Urothelium cell line (cell line): ENCODE measurements around the gene KRTAP5-4.
"Not testable (repeated sequence)": the region's sequence is repeated elsewhere in the genome, so short reads cannot be mapped to it uniquely, and the experiment has no call there.

ENCODE experiments used
- DNase-seq: peaks from one replicate; pipeline ENCODE4 v3.0.0; 2011; ENCODE audit warnings: low spot score, mixed read lengths
- FAIRE-seq: peaks from 2 replicates; lab custom pipeline; 2011; peaks lifted over from hg19 to GRCh38; lab: Jason Lieb, UNC

KRTAP5-4 gene

DNA sequence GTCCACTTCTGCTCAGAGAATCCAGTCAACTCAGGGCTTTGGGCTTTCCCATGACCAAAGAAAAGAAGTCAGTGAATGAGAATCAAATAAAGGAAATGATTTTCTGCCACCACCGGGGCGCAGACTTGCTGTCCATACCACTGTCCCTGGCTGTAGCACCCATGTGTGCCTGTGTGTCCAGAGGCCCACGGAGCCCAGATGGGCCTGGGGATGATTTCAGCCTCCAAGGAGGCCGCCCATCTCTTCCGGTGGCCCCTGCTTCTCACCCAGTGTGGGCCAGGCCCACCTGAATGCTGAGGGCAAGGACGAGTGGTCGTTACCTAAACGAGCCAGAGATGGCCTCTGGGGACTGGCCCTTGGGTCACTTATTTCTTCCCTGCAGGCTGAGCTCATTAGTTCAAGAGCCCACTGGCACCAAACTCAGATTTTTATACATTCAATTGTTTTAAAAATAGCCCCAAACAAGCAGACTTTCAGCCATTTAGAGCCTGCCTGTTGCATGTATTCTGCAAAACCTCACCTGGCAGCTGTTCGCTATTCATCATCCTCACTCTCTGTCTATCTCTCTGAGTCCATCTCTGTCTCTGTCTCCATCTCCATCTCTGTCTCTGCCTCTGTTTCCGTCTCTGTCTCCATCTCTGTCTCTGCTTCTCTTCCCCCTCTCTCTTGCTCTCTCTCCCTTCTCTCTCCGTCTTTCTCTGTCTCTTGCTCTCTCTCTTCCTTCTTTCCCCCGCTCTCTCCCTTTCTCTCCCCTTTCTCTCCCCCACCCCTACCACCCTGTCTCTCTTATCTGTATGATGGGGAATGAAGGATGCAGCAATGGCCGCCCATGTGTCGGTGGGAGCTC, 31.8 kb upstream of the KRTAP5-4 start:
- no peak for FAIRE-seq
- no peak for DNase-seq

- DNase-seq (peak; percentile 81), FAIRE-seq (no peak)
Observed at GRCh38 chr11:1652771-1653540, 31.0 kb upstream of the KRTAP5-4 start.

GRCh38 chr11:1652442-1652770, 30.5 kb upstream of the KRTAP5-4 start:
- no peak for FAIRE-seq
- no peak for DNase-seq

DNA sequence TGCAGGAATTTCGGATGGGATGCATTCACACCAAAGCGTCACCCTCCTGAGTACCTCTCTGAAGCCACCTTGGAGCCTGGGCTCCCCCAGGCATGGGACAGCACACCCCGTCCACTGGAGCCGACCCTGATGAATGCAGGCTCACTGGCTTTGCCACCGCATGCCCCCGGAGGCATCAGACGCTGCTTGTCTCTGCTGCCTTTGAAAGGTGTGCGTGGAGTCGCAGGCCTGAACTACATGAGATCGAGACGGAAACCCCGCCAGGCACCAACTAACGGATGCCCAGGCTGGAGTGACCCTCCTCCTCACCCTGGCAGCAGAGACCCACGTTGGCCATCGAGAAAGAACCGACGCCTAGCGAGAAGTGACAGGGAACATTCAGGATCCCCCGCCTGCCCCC, 30.1 kb upstream of the KRTAP5-4 start:
- DNase-seq (no peak), FAIRE-seq (no peak)

- DNase-seq (no peak), FAIRE-seq (no peak)
Observed at GRCh38 chr11:1651411-1651980, 29.6 kb upstream of the KRTAP5-4 start.

DNA sequence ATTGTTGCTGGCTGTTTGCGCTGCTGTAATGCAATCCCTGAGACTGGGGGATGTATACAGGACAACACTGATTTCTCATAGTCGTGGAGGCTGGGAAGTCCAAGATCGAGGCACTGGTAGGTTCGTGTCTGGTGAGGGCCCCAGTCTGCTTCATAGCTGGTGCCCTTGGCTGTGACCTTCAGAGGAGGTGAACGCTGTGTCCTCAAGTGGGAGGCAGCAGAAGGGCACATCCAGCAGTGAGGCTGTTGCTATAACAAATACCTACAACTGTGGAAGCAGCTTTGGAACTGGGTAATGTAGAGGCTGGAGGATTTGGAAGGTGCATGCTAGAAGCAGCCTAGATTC, 29.0 kb upstream of the KRTAP5-4 start:
- FAIRE-seq (no peak), DNase-seq (no peak)

DNA sequence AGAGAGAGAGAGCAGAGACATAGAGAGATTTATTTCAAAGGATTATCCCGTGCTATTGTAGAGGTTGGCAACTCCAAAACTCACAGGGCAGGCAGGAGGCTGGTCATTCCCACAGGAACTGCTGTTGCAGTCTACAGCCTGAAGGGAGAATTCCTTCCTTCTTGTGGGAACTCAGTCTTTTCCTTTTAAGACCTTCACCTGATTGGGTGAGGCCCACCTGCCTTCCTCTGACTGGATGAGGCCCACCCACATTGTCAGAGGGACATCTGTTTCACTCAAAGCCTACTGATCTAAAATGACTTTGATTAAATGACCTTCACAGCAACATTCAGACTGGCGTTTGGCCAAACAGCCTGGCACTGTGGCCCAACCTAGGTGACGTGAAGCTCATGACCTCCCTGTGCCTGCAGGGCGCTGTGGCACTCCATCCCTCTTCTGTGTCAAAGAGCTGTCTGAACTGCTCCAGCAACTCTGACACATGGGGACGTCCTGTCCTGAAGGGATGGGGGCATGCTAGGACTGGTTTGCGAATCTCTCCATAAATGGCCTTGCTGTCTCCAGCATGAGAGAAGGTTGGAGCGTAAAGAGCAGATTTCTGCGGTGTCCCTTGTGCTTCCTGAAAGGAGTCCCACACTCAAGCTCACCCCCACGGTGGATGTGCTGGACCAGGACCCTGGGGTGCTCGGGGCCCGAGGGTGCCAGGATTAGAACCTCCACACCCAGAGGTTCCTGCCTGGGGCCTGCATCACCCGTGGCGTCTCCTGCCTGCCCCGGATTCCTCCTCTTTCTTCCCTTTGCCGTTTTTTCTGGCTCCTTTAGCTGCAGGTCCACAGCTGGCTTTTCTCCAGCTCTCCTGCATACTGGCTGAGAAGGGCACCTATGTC, 28.3 kb upstream of the KRTAP5-4 start:
- DNase-seq (no peak), FAIRE-seq (no peak)

GRCh38 chr11:1648653-1649420, 26.9 kb upstream of the KRTAP5-4 start:
- no peak for FAIRE-seq

GRCh38 chr11:1647901-1648652, 26.1 kb upstream of the KRTAP5-4 start:
- FAIRE-seq: no peak

More at GRCh38 chr11:1648653-1649420, 26.9 kb upstream of the KRTAP5-4 start:
- no peak for DNase-seq

GRCh38 chr11:1646540-1646939, 24.6 kb upstream of the KRTAP5-4 start:
- FAIRE-seq, DNase-seq: not testable (repeated sequence)

More at GRCh38 chr11:1647901-1648652, 26.1 kb upstream of the KRTAP5-4 start:
- DNase-seq: no peak

- FAIRE-seq: no peak
- DNase-seq: no peak
Observed at GRCh38 chr11:1645357-1645821, 23.5 kb upstream of the KRTAP5-4 start.

- FAIRE-seq: no peak
- DNase-seq: no peak
Observed at GRCh38 chr11:1644601-1645356, 22.8 kb upstream of the KRTAP5-4 start.

- no peak for DNase-seq
- no peak for FAIRE-seq
Observed at GRCh38 chr11:1643146-1643690, 21.3 kb upstream of the KRTAP5-4 start.

GRCh38 chr11:1642288-1643145, 20.6 kb upstream of the KRTAP5-4 start:
- no peak for DNase-seq
- FAIRE-seq: no peak

DNA sequence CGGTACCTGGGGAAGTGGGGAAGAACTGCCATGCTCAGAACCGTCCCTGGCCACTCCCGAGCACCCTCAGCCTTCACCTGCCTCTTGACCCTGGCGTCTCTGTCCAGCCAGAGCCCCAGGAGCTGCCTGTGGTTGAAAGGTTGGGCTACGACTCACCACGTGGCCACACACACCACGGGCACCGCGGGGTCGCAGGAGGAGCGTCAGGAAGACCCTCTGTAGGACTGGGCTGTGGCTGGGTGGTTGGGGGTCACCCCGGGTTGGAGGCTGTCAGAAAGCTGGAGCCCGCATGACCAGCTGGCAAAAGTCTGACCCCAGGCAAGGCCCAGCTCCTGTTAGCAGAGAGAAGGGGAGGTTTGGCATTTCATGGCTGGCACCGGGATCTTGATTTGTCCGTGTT, 19.2 kb upstream of the KRTAP5-4 start:
- FAIRE-seq: no peak
- no peak for DNase-seq

GRCh38 chr11:1640076-1640946, 18.4 kb upstream of the KRTAP5-4 start:
- DNase-seq (peak; percentile 69), FAIRE-seq (no peak)
